ENCODE data around the gene SLC4A7.

GRCh38 chr3:27326629-27327545 lies 157.3 kb downstream of the SLC4A7 start:
- TF ChIP-seq CTCF (IDR thresholded peaks at IDR 0.05) = no peak
- peak; percentile 31 for TF ChIP-seq POLR2AphosphoS5 (IDR thresholded peaks at IDR 0.05)
